HepG2 (cell line): ENCODE results near the gene NYNRIN. TPM values are rescaled to one million over a fixed set of nuclear protein-coding genes. Genes with fewer than 3 reads are reported as not detected.

Source experiments
- AHDC1 ChIP-seq: sonication (generic); formaldehyde crosslinking; IDR thresholded peaks from 2 replicates; pipeline ENCODE4 v1.5.1; 2020; ENCODE audit warnings: mild to moderate bottlenecking, missing genetic modification reagents, borderline replicate concordance
- AHR ChIP-seq: IDR thresholded peaks from 2 replicates; pipeline ENCODE4 v1.6.1; 2018; ENCODE audit warnings: missing genetic modification reagents, missing compliant biosample characterization
- CC2D1A ChIP-seq: sonication (generic); formaldehyde crosslinking; IDR thresholded peaks from 2 replicates; pipeline ENCODE4 v1.8.1; 2023; ENCODE audit warnings: mild to moderate bottlenecking, missing genetic modification reagents
- DDIT3 ChIP-seq: sonication (generic); formaldehyde crosslinking; IDR thresholded peaks from 2 replicates; pipeline ENCODE4 v1.4.0; 2020; ENCODE audit warnings: mild to moderate bottlenecking, missing genetic modification reagents
- ESRRA ChIP-seq: sonication (generic); formaldehyde crosslinking; IDR thresholded peaks from 2 replicates; pipeline ENCODE4 v1.5.1; 2020; ENCODE audit warnings: mild to moderate bottlenecking, low read depth, missing genetic modification reagents
- ETV5 ChIP-seq: IDR thresholded peaks from 2 replicates; pipeline ENCODE4 v1.6.1; 2018; ENCODE audit warnings: missing biosample characterization, missing genetic modification reagents, inconsistent platforms, borderline replicate concordance
- FOXO4 ChIP-seq: sonication (generic); formaldehyde crosslinking; conservative IDR thresholded peaks from 2 replicates; pipeline ENCODE4 v1.8.1; 2023; ENCODE audit warnings: missing genetic modification reagents
- HOXA9 ChIP-seq: sonication (generic); formaldehyde crosslinking; IDR thresholded peaks from 2 replicates; pipeline ENCODE4 v1.8.1; 2022; ENCODE audit warnings: missing genetic modification reagents, mild to moderate bottlenecking, moderate library complexity, borderline replicate concordance
- KLF13 ChIP-seq: sonication (generic); formaldehyde crosslinking; IDR thresholded peaks from 2 replicates; pipeline ENCODE4 v1.4.0; 2020; ENCODE audit warnings: mild to moderate bottlenecking, missing genetic modification reagents
- NONO ChIP-seq, 2 experiments: fragments of 450-650 bp in 1 of 2; sonication (generic) in 1 of 2; formaldehyde crosslinking in 1 of 2; IDR thresholded peaks in 1 of 2; conservative IDR thresholded peaks in 1 of 2; 2 replicates each; pipeline versions ENCODE4 v1.6.1 to v1.8.0; 2017 to 2022; ENCODE audit warnings: mild to moderate bottlenecking in 1 of 2, missing genetic modification reagents in 1 of 2, moderate library complexity in 1 of 2
- PHF8 ChIP-seq: sonication (generic); formaldehyde crosslinking; IDR thresholded peaks from 2 replicates; pipeline ENCODE4 v1.5.0; 2020; ENCODE audit warnings: missing genetic modification reagents
- PITX1 ChIP-seq: sonication (generic); formaldehyde crosslinking; IDR thresholded peaks from 2 replicates; pipeline ENCODE4 v1.5.1; 2020; ENCODE audit warnings: mild to moderate bottlenecking, missing genetic modification reagents
- RARG ChIP-seq: sonication (generic); formaldehyde crosslinking; IDR thresholded peaks from 2 replicates; pipeline ENCODE4 v1.4.0; 2020; ENCODE audit warnings: low read depth, mild to moderate bottlenecking, missing genetic modification reagents
- SATB2 ChIP-seq: sonication (generic); formaldehyde crosslinking; IDR thresholded peaks from 2 replicates; pipeline ENCODE4 v1.5.0; 2020; ENCODE audit warnings: missing genetic modification reagents
- ZC3H13 ChIP-seq: sonication (generic); formaldehyde crosslinking; IDR thresholded peaks from 2 replicates; pipeline ENCODE4 v1.8.1; 2023; ENCODE audit warnings: mild to moderate bottlenecking, missing genetic modification reagents, moderate library complexity
- ZC3H4 ChIP-seq: sonication (generic); formaldehyde crosslinking; IDR thresholded peaks from 2 replicates; pipeline ENCODE4 v1.4.0; 2020; ENCODE audit warnings: missing genetic modification reagents, borderline replicate concordance
- ZNF296 ChIP-seq: sonication (generic); formaldehyde crosslinking; conservative IDR thresholded peaks from 2 replicates; pipeline ENCODE4 v1.5.0; 2020; ENCODE audit warnings: mild to moderate bottlenecking, missing genetic modification reagents
- ZNF747 ChIP-seq: sonication (generic); formaldehyde crosslinking; IDR thresholded peaks from 2 replicates; pipeline ENCODE4 v1.8.1; 2023; ENCODE audit warnings: missing genetic modification reagents, mild to moderate bottlenecking, borderline replicate concordance
- ZNF761 ChIP-seq: sonication (generic); formaldehyde crosslinking; conservative IDR thresholded peaks from 2 replicates; pipeline ENCODE4 v1.4.0; 2020; ENCODE audit warnings: mild to moderate bottlenecking, missing genetic modification reagents
- ZNF782 ChIP-seq: sonication (generic); formaldehyde crosslinking; IDR thresholded peaks from 2 replicates; pipeline ENCODE4 v1.4.0; 2020; ENCODE audit warnings: missing genetic modification reagents, mild to moderate bottlenecking, borderline replicate concordance
- polyA plus RNA-seq, 8 experiments: library from polyadenylated mRNA; depleted of rRNA in 3 of 8; stranded (reverse) in 7 of 8; unstranded in 1 of 8; fragments of >200 nt; fragmentation: Illumina TruSeq in 4 of 8; extraction: Trizol in 4 of 8; gene quantifications; 2 replicates each; pipeline versions ENCODE4 v1.2.1 to v1.2.3, GENCODE V29; 2011 to 2016; ENCODE audit warnings: low read depth in 4 of 8, missing spikeins in 1 of 8, mixed read lengths in 1 of 8; ENCODE audit not compliant: insufficient read depth in 1 of 8
- total RNA-seq, 5 experiments: library from RNA; depleted of rRNA; stranded (reverse); fragments of >200 nt; fragmentation: Illumina TruSeq; extraction: Trizol; gene quantifications; 2 replicates each; pipeline ENCODE4 v1.2.3, GENCODE V29; 2016; ENCODE audit warnings: low read depth in 1 of 5
- TF ChIP-seq, protein P1 (sequence below): sonication (generic); formaldehyde crosslinking; IDR thresholded peaks from 2 replicates; pipeline ENCODE4 v1.4.0; 2020; ENCODE audit warnings: missing genetic modification reagents

Gene NYNRIN
- total and polyA plus RNA-seq, 2 of the 13 experiments (the other 11 are each of a cell fraction or from before 2014, with no cell fraction given), result 0.63 to 1.1 TPM

- no peak for TF ChIP-seq AHDC1 (CRISPR knock-in tag)
- TF ChIP-seq ETV5 (CRISPR knock-in tag), result peak; percentile 14; the same call in 1 of the 2 replicates
- TF ChIP-seq SATB2, result no peak
- 0 out of 2 replicates have a peak, but pooled peaks have one; percentile 84 for TF ChIP-seq FOXO4 (CRISPR knock-in tag)
- TF ChIP-seq KLF13 (CRISPR knock-in tag), result 0 out of 2 replicates have a peak, but pooled peaks have one; percentile 33
- peak; percentile 88; the same call in 1 of the 2 replicates for TF ChIP-seq ZC3H4 (CRISPR knock-in tag)
- TF ChIP-seq ZC3H13 (CRISPR knock-in tag), result peak; percentile 34; the same call in 1 of the 2 replicates
- 0 out of 2 replicates have a peak, but pooled peaks have one; percentile 13 for TF ChIP-seq PITX1 (CRISPR knock-in tag)
- TF ChIP-seq ZNF747 (CRISPR knock-in tag), result 0 out of 2 replicates have a peak, but pooled peaks have one; percentile 8
- no peak for TF ChIP-seq DDIT3 (CRISPR knock-in tag)
- TF ChIP-seq HOXA9 (CRISPR knock-in tag), result 0 out of 2 replicates have a peak, but pooled peaks have one; percentile 45
- TF ChIP-seq RARG (CRISPR knock-in tag), result 0 out of 2 replicates have a peak, but pooled peaks have one; percentile 35
- no peak for TF ChIP-seq CC2D1A
- TF ChIP-seq PHF8, result no peak
- 0 out of 2 replicates have a peak, but pooled peaks have one; percentile 19 for TF ChIP-seq ZNF761 (CRISPR knock-in tag)
- no peak for TF ChIP-seq ESRRA (CRISPR knock-in tag)
- no peak for TF ChIP-seq NONO (IDR thresholded peaks at IDR 0.05)
- TF ChIP-seq NONO (CRISPR knock-in tag; conservative IDR thresholded peaks at IDR 0.05), result peak; percentile 12; the same call in 1 of the 2 replicates
- TF ChIP-seq ZNF296 (CRISPR knock-in tag), result no peak
- TF ChIP-seq ZNF782 (CRISPR knock-in tag), result no peak
- no peak for TF ChIP-seq AHR (CRISPR knock-in tag)
- TF ChIP-seq, protein P1, sequence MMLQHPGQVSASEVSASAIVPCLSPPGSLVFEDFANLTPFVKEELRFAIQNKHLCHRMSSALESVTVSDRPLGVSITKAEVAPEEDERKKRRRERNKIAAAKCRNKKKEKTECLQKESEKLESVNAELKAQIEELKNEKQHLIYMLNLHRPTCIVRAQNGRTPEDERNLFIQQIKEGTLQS (CRISPR knock-in tag), result 0 out of 2 replicates have a peak, but pooled peaks have one; percentile 11
Measured at GRCh38 chr14:24428628-24429394, 30.0 kb downstream of the NYNRIN start (continued).
